Ureter (tissue), 1 donor: ENCODE results near the gene THRSP. TPM values are rescaled to one million over a fixed set of nuclear protein-coding genes. Genes with fewer than 3 reads are reported as not detected.
"Not testable (repeated sequence)": the region's sequence is repeated elsewhere in the genome, so short reads cannot be mapped to it uniquely, and the experiment has no call there.

Experiments used
- DNase-seq: peaks from one replicate; pipeline ENCODE4 v3.0.0-alpha.2; 2020; ENCODE audit warnings: low spot score
- total RNA-seq: library from RNA; stranded (reverse); gene quantifications from one replicate; pipeline ENCODE4 v1.2.4, GENCODE V29; 2023
- donor health status: DM: yes; HTN: yes; CAD: no.

The THRSP gene, protein sequence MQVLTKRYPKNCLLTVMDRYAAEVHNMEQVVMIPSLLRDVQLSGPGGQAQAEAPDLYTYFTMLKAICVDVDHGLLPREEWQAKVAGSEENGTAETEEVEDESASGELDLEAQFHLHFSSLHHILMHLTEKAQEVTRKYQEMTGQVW
- not detected for total RNA-seq

DNA sequence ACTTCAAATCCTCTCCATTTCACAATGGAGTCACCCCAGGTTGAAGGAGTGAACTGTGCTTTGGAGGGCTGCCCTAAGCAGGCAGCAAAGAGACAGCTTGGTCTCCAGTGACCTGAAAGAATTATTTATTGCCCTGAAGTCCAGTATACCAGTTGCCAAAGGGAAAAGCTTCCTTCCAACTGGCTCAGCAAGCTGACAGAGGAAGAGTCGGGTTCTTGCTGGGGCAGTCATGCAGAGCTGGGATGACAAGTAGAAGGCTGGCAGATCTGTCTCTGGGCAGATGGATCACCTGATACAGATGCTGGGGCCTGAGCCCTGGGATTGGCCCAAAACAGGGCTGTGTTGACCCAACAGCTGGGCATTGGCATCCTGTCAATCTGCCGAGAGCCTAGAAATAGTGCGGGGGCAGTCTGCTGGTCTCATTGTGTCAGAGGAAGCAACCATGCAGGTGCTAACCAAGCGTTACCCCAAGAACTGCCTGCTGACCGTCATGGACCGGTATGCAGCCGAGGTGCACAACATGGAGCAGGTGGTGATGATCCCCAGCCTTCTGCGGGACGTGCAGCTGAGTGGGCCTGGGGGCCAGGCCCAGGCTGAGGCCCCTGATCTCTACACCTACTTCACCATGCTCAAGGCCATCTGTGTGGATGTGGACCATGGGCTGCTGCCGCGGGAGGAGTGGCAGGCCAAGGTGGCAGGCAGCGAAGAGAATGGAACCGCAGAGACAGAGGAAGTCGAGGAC is at the start of gene THRSP:
Gene THRSP, plus strand, starts transcription at position 422 of the 742 bp plus-strand sequence. Its CDS starts 21 bp downstream, at position 443.
- DNase-seq: no peak

DNA sequence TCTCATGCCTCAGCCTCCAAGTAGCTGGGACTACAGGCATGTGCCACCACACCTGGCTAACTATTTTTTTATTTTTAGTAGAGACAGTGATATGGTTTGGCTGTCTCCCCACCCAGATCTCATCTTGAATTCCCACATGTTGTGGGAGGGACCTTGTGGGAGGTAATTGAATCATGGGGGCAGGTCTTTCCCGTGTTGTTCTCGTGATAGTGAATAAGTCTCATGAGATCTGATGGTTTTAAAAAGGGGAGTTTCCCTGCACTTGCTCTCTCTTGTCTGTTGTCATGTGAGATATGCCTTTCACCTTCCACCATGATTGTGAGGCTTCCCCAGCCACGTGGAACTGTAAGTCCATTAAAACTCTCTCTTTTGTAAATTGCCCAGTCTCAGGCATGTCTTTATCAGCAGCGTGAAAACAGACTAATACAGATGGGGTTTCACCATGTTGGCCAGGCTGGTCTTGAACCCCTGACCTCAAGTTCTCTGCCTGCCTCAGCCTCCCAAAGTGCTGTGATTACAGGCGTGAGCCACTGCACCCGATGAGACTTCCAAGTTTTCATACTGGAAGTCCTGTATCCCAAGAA is 48.6 kb upstream of the THRSP start:
- DNase-seq: not testable (repeated sequence)

DNA sequence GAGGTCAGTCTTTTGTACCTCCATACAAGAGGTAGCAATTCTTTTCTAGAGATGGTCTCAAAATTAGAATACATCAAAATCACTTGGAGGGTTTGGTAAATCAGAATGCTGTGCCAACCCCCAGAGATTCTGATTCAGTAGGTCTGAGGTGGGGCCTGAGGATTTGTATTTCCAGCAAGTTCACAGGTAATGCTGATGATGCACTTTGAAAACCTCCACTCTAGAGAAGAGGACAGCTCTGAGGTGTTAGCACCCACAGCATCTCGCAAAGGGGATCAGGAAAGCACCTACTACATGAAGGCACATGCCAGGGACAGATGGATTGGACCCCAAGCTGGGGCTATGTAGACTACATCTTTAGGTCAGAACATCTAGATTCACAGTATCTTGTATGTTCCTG is 47.8 kb upstream of the THRSP start:
- no peak for DNase-seq

DNA sequence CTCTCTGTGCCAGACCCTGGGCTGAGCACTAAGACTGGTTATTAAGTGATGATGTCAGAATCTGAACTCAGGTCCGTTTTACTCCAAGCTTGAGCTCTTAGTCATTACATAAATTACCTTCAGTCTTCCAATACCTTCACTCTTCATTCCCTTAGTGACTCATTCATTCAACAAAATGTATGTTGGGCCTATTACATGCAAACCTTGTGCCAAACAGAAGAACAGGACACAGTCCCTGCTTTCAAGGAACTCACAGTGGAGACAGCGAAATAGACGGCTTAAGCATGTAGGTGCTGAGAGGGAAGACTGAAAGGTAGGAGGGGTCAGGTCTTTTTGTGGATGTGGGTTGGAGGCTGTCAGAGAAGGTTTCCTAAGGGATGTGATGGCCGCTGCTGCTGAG is 43.9 kb upstream of the THRSP start:
- no peak for DNase-seq

DNA sequence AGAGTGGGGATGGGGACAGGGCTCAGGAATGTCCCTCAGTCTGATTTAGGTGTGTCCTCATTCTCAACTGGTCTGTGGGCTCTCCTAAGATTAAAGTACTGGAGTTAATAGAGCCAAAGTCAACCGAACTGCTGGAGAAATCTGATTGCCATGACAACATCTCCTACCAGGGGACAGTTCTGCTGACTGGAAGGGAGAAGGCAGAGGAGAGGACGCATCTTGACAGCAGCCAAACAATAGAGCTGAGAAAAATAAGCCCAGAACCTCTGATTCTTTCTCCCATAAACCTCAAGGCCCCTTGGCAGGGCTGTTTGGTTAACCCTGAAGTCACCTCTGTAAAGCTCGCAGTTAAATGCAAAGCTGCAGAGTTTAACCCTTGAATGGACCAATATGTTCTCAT is 43.4 kb upstream of the THRSP start:
- no peak for DNase-seq

DNA sequence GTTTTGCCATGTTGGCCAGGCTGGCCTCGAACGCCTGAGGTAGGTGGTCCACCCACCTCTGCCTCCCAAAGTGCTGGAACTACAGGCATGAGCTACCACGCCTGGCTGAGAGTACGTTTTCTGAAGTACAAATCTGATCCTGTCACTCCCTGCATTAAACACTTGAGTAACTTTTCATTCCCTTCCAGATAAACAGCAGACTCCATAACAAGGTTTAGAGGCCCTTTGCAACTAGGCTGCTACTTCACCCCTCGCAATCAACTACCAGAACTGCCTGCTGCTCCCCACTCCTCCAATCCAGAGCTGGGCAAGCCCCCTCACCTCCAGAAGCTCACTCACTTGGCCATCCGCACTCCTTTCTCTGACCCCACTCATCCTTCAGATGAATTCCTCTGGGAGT is 42.0 kb upstream of the THRSP start:
- no peak for DNase-seq

DNA sequence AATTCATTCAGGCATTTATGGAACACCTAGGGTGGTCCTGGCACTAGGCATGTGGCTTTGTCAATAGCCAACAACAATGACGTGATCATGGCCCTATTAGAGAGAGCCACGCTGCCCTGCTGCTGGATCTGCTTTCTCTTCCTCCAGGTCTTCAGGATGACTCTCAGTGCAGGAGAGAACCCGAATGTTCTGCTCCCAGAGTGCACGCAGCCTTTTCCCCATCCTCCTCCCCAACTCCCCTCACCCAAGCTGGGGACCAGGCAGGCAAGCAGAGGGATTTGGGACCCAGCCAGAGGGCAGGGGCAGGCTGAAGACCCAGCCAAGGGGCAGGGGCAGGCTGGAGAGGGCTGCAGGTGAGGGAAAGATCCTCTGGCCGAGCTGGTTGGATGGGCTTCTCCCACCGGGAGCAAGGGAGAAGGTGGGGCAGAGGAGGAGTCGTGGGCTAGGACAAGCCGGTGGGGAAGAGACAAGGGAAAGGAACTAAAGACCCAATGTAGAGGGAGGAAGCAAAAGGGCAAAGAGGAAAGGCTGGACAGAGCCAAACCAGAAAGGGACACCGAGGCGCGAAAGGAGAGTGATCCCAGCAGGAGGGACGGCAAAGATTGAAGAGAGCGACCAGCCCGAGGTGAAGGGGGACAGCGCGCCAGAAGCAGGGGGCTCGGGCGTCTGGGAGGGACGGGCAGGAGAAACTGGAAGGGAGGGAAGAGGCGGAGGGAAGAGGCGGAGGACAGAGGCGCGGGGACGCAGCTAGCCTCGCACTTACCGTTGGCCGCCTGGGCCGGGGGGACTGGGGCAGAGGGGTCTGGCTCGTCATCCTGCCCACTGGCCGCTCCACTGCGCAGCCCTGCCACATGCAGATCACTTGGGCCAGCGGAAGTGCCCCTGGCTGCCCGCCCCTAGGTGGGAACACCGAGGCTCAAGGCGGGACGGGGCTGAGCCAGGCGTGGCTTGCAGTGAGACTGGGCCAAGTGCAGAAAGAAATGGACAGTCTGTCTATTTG is 41.0 kb upstream of the THRSP start, which contains the start of gene KCTD14:
Gene KCTD14, minus strand, starts transcription at position 880 of the 1,000 bp plus-strand sequence. Its CDS starts 27 bp downstream, at position 853.
- DNase-seq: peak; percentile 62

DNA sequence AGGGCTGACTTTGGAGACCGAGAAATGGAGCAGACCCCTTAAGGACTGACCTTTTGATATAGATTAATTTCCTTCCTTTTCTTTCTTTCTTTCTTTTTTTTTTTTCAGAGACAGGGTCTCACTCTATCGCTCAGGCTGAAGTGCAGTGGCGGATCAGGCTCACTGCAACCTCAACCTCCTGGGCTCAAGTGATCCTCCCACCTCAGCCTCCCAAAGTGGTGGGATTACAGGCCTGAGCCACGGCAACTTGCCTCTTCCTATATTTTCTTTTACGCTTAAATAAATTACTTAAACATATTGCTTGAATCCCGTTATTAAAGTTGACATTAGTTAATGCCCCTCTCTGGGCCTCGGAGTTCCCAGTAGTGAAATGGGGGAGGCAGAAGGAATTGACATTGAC is 40.2 kb upstream of the THRSP start:
- no peak for DNase-seq

DNA sequence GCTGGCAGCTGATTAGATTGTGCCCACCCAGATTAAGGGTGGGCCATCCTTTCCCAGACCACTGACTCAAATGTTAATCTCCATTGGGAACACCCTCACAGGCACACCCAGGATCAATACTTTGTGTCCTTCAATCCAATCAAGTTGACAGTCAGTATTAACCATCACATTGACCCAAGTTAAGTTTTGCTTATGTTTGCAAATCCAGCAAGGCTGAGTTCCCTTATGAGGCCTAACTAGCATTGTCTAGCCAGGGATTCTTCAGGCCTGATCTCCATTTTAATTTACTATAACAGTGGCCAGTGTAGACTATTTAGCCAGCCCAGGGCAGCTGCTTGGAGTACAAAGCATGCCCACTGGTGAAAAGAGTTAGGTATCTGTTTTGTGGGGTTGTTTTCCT is 38.3 kb upstream of the THRSP start:
- no peak for DNase-seq

DNA sequence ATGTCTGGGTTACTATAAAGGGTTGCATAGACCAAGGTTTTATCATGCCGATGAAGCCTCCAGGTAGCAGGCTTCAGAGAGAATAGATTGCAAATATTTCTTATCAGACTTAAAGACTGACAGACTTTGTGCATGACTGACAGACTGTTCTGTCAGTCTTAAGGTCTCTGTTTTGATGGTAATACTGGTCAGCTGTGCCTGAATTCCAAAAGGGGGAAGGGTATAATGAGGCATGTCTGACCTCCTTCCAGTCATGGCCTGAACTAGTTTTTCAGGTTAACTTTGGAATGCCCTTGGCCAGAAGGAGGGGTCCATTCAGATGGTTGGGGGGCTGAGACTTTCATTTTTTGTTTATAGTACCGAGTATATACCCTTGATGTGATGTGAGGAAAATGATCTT is 35.9 kb upstream of the THRSP start:
- no peak for DNase-seq

DNA sequence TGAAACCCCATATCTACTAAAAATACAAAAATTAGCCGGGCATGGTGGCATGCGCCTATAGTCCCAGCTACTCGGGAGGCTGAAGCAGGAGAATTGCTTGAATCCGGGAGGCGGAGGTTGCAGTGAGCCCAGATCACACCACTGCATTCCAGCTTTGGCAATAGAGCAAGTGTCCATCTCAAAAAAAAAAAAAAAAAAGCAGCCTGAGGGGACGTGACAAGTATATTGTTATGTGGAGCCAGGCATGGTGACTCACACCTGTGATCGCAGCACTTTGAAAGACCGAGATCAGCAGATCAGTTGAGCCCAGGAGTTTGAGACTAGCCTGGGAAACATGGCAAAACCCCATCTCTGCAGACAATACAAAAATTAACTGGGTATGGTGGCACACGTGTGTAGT is 35.2 kb upstream of the THRSP start:
- DNase-seq: not testable (repeated sequence)

DNA sequence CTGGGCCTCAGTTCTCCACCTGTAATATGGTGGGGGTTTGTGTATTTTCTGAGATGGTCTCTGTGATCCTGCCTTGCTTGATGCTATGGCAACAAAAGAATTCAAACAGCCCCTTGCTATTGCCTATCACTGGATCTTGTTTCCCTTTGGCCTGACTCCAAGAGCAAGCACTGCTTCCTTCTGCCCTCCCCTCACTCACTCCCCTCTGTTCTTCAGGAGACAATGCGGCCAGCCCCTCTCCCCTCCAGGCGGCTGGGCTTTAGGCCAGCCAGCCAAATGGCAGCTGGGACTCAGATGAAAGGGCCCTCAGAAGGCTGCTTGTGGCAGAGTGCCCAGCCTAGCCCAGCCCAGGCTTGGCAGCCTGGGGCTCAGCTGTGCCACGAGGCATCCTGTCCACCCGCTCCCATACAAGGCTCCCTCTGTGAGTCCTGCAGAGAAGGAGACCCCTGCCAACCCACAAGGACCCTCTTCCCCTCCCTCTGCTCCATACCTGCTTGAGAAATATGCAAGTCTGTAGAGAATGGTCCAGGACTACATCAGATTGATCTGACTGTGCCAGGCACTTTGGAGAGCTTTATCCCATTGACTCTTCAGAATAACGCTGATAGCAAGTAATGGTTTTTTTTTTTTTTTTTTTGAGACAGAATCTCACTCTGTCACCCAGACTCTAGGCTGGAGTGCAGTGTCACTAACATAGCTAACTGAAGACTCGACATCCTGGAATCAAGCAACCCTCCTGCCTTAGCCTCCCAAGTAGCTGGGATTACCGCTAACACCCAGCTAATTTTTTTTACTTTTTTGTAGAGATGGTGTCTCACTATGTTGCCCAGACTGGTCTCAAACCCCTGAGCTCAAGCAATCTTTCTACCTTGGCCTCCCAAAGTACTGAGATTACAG is 33.0 kb upstream of the THRSP start:
- peak; percentile 64 for DNase-seq

DNA sequence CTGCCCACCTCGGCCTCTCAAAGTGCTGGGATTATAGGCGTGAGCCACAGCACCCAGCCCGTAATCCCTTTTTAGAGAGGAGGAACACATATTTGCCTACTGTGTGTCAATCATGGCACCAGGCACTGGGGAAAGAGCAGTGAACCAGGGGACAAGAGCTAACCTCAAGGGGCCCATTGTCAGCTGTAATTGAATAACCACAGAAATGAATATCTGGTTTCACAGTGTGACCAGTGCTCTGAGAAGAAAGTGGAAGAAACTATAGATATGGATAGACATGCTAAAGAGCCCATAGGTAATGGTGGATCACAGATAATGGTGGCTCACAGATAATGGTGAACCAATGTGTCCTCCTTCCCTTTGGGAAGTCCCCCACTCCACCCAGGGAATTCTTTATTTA is 32.0 kb upstream of the THRSP start:
- DNase-seq: no peak

DNA sequence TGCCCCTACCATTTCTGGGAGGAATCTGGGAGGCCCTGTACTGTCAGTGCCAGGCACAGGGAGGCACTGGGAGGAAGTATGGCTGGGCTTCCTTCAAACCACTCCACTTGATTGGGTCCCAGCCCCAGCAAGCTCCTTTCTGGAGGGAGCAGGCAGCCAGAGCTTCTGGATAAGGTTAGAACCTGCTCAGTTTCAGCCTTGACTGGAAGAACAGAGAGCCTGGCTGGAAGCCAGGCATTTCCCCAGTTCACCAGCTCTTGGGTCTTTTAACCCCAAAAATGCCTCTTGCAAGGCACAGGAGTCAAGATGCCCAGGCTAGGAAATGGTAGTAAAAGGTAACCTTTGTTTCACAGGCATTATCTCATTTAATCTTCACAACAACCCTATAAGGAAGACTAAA is 31.6 kb upstream of the THRSP start:
- no peak for DNase-seq

DNA sequence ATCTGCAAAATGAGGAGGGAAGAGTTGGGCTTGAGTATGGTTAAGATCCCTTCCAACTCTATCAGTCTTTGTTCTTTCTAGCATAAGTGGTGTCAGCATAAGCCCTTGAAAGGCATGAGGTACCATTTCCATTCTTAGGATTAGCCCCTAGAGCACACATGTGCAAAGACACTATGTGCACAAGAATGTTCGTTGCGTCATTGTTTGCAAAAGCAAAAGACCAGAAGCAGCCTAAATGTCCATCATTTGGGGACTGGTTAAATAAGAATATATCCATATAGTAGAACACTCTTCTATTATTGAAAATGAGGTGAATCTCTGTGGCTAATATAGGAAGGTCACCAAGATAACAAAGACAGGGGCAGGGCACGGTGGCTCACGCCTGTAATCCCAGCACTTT is 30.6 kb upstream of the THRSP start:
- DNase-seq: no peak

DNA sequence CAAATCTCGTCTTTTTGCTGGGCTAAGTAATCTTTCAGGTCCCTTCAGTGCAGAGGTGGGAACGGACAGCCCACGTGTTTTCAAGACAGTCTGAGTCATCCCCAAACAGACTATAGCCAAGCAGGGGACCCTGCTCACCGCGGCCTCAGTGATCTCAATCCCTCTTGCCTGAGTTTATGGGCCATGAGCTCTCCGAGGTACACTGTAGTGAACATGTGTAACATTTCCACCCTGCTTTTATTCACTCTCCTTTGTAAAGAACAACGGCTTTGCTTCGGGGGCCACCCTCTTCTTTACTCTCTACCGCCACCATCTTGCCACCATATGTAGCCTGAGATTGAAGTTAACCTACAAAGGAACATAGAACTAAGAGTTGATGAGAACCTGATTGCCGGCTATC is 29.0 kb upstream of the THRSP start:
- DNase-seq: no peak

DNA sequence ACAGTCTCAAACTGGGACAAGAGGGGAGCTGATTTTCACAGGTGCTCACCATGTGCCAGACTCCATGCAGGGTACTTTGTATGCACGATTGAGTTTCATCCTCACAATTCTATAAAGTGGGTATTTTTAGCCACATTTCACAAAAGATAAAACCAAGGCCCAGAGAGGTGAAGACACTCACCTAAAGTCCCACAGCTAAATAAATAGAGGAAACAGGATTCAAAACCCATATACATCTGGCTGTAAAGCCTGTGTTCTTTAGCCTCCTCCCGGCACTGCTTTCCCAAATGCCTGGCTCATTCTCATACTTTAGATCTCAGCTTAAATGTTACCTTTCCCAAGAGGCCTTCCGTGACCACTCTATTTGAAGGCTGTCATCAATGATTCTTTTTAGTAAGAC is 27.3 kb upstream of the THRSP start:
- no peak for DNase-seq

DNA sequence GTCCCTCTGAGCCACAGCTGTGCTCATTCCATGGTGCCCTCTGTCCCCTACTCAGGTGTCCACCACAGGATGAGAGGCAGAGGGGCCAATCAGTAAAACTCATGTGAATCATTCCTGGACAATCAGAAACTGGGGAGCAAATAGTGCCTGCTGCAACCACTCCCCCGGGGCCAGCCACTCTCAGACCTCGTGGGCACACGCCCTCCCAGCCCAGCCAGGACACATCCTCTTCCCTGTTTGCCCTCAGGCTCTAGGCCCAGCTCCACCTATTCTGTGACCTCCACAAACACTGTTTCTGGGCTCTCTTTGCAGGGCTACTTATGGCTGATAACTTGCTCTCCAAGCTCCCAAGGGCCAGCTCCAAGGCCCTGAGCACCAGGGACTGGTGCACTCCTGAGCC is 26.6 kb upstream of the THRSP start:
- DNase-seq: peak; percentile 51

DNA sequence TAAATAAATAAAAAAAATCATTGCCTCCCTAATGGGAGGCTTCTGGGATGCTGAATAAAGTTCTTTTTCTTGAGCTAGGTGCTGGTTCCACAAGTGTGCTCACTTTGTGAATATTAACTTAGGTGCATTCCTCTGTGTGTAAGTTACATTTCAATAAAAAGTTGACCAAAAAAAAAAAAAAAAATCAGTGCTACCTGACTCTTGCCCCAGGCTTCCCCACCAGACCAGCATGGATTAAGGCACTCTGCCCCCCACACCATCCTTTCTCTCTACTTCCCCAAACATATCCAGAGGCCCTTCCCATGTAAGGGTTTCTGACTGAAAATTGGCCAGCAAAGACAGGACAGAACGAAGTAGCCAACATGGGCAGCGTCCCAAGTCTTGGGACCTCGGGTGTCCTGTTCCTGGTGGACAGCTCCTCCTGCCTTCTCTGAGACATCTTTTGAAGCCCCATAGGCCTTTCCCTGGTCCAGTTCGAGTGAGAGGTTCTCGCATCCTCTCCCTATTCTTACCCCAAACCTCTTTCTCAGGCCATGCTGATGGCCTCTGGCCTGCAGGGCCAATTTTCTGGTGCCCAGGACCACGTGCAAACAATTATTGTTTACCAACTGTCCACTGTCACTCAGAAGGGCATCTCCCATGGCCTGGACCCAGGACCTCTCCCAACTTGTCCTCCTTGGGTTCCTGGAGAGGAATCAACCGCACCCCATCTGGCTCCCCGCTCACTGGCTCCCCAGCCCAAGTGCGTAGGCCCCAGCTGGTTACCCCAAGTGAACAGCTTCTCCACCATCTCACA is 25.6 kb upstream of the THRSP start:
- DNase-seq: no peak

DNA sequence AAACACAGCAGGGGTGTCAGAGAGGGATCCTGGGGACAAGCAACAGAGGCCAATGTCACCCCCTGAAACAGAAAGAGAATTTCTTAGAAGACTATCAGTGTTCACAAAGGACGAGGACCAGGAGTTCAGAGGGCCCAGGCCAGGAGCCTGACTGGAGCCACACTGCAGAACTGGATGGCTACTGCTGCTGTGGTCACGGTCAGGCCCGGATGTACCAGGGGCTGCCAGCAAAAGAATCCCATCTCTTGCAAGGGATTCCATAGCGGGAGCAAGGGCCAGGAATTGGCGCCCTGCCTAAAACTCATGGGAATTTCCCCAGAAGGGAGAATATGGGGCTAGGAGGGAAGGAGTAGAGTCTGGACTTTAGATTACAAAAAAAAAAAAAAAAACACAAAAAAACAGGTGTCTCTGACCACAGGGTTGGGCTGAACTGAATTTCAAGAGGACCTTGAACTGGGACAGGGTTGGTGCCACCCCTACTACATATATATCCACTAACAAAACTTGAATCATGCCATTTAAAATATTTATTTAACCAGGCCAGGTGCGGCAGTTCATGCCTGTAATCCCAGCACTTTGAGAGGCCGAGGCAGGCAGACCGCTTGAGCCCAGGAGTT is 24.9 kb upstream of the THRSP start:
- no peak for DNase-seq
